Measurements from ENCODE around the gene ARFGAP1. TPM values are rescaled to one million over a fixed set of nuclear protein-coding genes. Genes with fewer than 3 reads are reported as not detected.
"Not testable (repeated sequence)": the region's sequence is repeated elsewhere in the genome, so short reads cannot be mapped to it uniquely, and the experiment has no call there.

Gene ARFGAP1
- total RNA-seq, 1 donor from 2014 or later = 93.6 TPM

DNA sequence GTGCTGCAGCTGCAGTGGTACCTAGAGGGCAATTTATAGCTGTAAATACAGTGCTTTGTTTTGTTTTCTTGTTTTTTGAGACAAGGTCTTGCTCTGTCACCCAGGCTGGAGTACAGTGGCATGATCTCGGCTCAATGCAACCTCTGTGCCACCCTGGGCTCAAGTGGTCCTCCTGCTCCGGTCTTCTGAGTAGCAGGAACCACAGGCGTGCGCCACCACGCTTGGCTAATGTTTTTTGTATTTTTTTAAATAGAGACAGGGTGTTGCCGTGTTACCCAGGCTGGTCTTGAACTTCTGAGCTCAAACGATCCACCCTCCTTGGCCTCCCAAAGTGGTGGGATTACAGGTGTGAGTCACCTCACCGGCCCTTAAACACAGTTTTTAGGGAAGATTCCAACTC, 61.7 kb downstream of the ARFGAP1 start:
- Mint-ChIP-seq H3K27me3 (ENCODE audit: unreplicated experiment) (peaks cover 13% of the 10 kb centered on the region), H3K9me3 (ENCODE audit: unreplicated experiment) (peaks cover 10% of the 10 kb centered on the region), H3K27ac (ENCODE audit: unreplicated experiment) (no peak overlapping the region), H3K4me3 (ENCODE audit: unreplicated experiment) (no peak overlapping the region), H3K4me1 (ENCODE audit: low read depth, unreplicated experiment) (peaks cover 13% of the 10 kb centered on the region), H3K36me3 (ENCODE audit: unreplicated experiment) (peaks cover 32% of the 10 kb centered on the region)
- TF ChIP-seq, protein P1, sequence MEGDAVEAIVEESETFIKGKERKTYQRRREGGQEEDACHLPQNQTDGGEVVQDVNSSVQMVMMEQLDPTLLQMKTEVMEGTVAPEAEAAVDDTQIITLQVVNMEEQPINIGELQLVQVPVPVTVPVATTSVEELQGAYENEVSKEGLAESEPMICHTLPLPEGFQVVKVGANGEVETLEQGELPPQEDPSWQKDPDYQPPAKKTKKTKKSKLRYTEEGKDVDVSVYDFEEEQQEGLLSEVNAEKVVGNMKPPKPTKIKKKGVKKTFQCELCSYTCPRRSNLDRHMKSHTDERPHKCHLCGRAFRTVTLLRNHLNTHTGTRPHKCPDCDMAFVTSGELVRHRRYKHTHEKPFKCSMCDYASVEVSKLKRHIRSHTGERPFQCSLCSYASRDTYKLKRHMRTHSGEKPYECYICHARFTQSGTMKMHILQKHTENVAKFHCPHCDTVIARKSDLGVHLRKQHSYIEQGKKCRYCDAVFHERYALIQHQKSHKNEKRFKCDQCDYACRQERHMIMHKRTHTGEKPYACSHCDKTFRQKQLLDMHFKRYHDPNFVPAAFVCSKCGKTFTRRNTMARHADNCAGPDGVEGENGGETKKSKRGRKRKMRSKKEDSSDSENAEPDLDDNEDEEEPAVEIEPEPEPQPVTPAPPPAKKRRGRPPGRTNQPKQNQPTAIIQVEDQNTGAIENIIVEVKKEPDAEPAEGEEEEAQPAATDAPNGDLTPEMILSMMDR (IDR thresholded peaks at IDR 0.05; ENCODE audit: partially characterized antibody, unreplicated experiment) = no peak
- DNase-seq = no peak

GRCh38 chr20:63335060-63335459, 62.4 kb downstream of the ARFGAP1 start:
- not testable (repeated sequence) for H3K9me3 Mint-ChIP-seq (ENCODE audit: unreplicated experiment); H3K27ac Mint-ChIP-seq (ENCODE audit: unreplicated experiment); H3K4me3 Mint-ChIP-seq (ENCODE audit: unreplicated experiment); DNase-seq
- Mint-ChIP-seq H3K4me1 (ENCODE audit: low read depth, unreplicated experiment) (peaks cover 13% of the 10 kb centered on the region), H3K27me3 (ENCODE audit: unreplicated experiment) (peaks cover 13% of the 10 kb centered on the region), H3K36me3 (ENCODE audit: unreplicated experiment) (peaks cover 38% of the 10 kb centered on the region)

GRCh38 chr20:63335711-63336110, 63.1 kb downstream of the ARFGAP1 start:
- no peak overlapping the region for H3K4me3 Mint-ChIP-seq (ENCODE audit: unreplicated experiment)
- H3K27me3 Mint-ChIP-seq (ENCODE audit: unreplicated experiment) = peaks cover 13% of the 10 kb centered on the region
- TF ChIP-seq, protein P1 (IDR thresholded peaks at IDR 0.05; ENCODE audit: partially characterized antibody, unreplicated experiment) = no peak
- H3K36me3 Mint-ChIP-seq (ENCODE audit: unreplicated experiment) = peaks cover 42% of the 10 kb centered on the region
- peaks cover 13% of the 10 kb centered on the region for H3K4me1 Mint-ChIP-seq (ENCODE audit: low read depth, unreplicated experiment)
- no peak overlapping the region for H3K27ac Mint-ChIP-seq (ENCODE audit: unreplicated experiment)
- DNase-seq = no peak
- H3K9me3 Mint-ChIP-seq (ENCODE audit: unreplicated experiment) = peaks cover 8% of the 10 kb centered on the region

- H3K9me3 Mint-ChIP-seq (ENCODE audit: unreplicated experiment) = peaks cover 10% of the 10 kb centered on the region
- no peak for DNase-seq
- peaks cover 13% of the 10 kb centered on the region for H3K4me1 Mint-ChIP-seq (ENCODE audit: low read depth, unreplicated experiment)
- peaks cover 48% of the 10 kb centered on the region for H3K36me3 Mint-ChIP-seq (ENCODE audit: unreplicated experiment)
- peaks cover 13% of the 10 kb centered on the region for H3K27me3 Mint-ChIP-seq (ENCODE audit: unreplicated experiment)
- peak overlapping the region; percentile 41 for H3K27ac Mint-ChIP-seq (ENCODE audit: unreplicated experiment)
- TF ChIP-seq, protein P1 (IDR thresholded peaks at IDR 0.05; ENCODE audit: partially characterized antibody, unreplicated experiment) = no peak
- H3K4me3 Mint-ChIP-seq (ENCODE audit: unreplicated experiment) = no peak overlapping the region
These were observed 63.7 kb downstream of the ARFGAP1 start for GRCh38 chr20:63336232-63336752.

- peak overlapping the region; percentile 3 for H3K27ac Mint-ChIP-seq (ENCODE audit: unreplicated experiment)
- H3K4me3 Mint-ChIP-seq (ENCODE audit: unreplicated experiment) = no peak overlapping the region
- peaks cover 8% of the 10 kb centered on the region for H3K27me3 Mint-ChIP-seq (ENCODE audit: unreplicated experiment)
- peaks cover 7% of the 10 kb centered on the region for H3K9me3 Mint-ChIP-seq (ENCODE audit: unreplicated experiment)
- TF ChIP-seq, protein P1 (IDR thresholded peaks at IDR 0.05; ENCODE audit: partially characterized antibody, unreplicated experiment) = no peak
- peaks cover 49% of the 10 kb centered on the region for H3K36me3 Mint-ChIP-seq (ENCODE audit: unreplicated experiment)
- DNase-seq = no peak
- H3K4me1 Mint-ChIP-seq (ENCODE audit: low read depth, unreplicated experiment) = peaks cover 13% of the 10 kb centered on the region
These were observed 65.3 kb downstream of the ARFGAP1 start for GRCh38 chr20:63337786-63338420.

Small RNA genes lying within 50 kb of the gene (microRNA-seq; reads per million reads assigned to microRNA genes)
- gene MIR3196 (ENCODE audit: unreplicated experiment) (not detected), gene MIR4326 (ENCODE audit: unreplicated experiment) (1.8 reads per million, percentile 9 among the genes with 10 or more reads in this experiment)

Other genes with a start within 250 kb of the ARFGAP1 start
- gene YTHDF1, start 56.7 kb upstream of the ARFGAP1 start, total RNA-seq (ENCODE audit: unreplicated experiment) = 43.3 TPM
- gene BIRC7, start 36.9 kb upstream of the ARFGAP1 start, total RNA-seq (ENCODE audit: unreplicated experiment) = not detected
- gene NKAIN4, start 18.4 kb upstream of the ARFGAP1 start, total RNA-seq (ENCODE audit: unreplicated experiment) = 183 TPM
- 2.1 TPM for gene COL20A1, start 20.4 kb downstream of the ARFGAP1 start, total RNA-seq (ENCODE audit: unreplicated experiment)
- 165 TPM for gene CHRNA4, start 88.5 kb downstream of the ARFGAP1 start, total RNA-seq (ENCODE audit: unreplicated experiment)
- gene KCNQ2, start 199.8 kb downstream of the ARFGAP1 start, total RNA-seq (ENCODE audit: unreplicated experiment) = 354 TPM
- gene EEF1A2, start 226.3 kb downstream of the ARFGAP1 start, total RNA-seq (ENCODE audit: unreplicated experiment) = 55.3 TPM
- 293 TPM for gene PPDPF, start 248.0 kb downstream of the ARFGAP1 start, total RNA-seq (ENCODE audit: unreplicated experiment)

Measured in glutamatergic neuron (in vitro differentiated cells).